SU-DHL-6 (cell line): ENCODE results near the gene COL27A1.

ENCODE experiments used
- H2AFZ ChIP-seq: fragments of 200-600 bp; sonication (generic); 2 replicates; pipeline ENCODE4 v1.6.1; 2014; ENCODE audit warnings: low read depth, mild to moderate bottlenecking, moderate library complexity, mixed read lengths, antibody characterized with exemption, low read length; ENCODE audit not compliant: severe bottlenecking
- H3F3A ChIP-seq: fragments of 200-600 bp; shearing (Covaris generic); 2 replicates; pipeline ENCODE4 v1.6.0; 2016; ENCODE audit warnings: antibody characterized with exemption, mild to moderate bottlenecking; ENCODE audit not compliant: insufficient read depth
- H3K27ac ChIP-seq: fragments of 200-600 bp; sonication (generic); 2 replicates; pipeline ENCODE4 v1.5.1; 2016; ENCODE audit warnings: low read depth, mild to moderate bottlenecking, low read length, moderate library complexity, mixed read lengths
- H3K27me3 ChIP-seq: fragments of 200-600 bp; sonication (generic), shearing (Covaris generic); 2 replicates; pipeline ENCODE4 v1.6.0; 2014; ENCODE audit warnings: mild to moderate bottlenecking, low read length
- H3K36me3 ChIP-seq: fragments of 200-600 bp; sonication (generic); 2 replicates; pipeline ENCODE4 v1.6.1; 2014; ENCODE audit warnings: mild to moderate bottlenecking, low read length, mixed read lengths
- H3K4me2 ChIP-seq: fragments of 300-600, 200-600 bp; shearing (Covaris generic), sonication (generic); 2 replicates; pipeline ENCODE4 v1.6.0; 2014; ENCODE audit warnings: low read length, low read depth, mild to moderate bottlenecking; ENCODE audit not compliant: poor library complexity, severe bottlenecking
- H3K4me3 ChIP-seq: fragments of 200-600 bp; sonication (generic); 2 replicates; pipeline ENCODE4 v1.5.1; 2014; ENCODE audit warnings: antibody characterized with exemption, low read length, mild to moderate bottlenecking, mixed read lengths; ENCODE audit not compliant: insufficient read depth, poor library complexity, severe bottlenecking
- H3K79me2 ChIP-seq: fragments of 200-600 bp; sonication (generic); 2 replicates; pipeline ENCODE4 v1.6.1; 2014; ENCODE audit warnings: mild to moderate bottlenecking, low read length, moderate library complexity; ENCODE audit not compliant: insufficient read depth
- H3K9ac ChIP-seq: fragments of 200-600 bp; sonication (generic); 2 replicates; pipeline ENCODE4 v1.7.0; 2014; ENCODE audit warnings: mild to moderate bottlenecking, low read length
- H3K9me2 ChIP-seq: fragments of 200-600 bp; sonication (generic); replicated peaks from 2 replicates; pipeline ENCODE4 v1.6.1; 2014; ENCODE audit warnings: low read length; ENCODE audit not compliant: insufficient read depth
- H3K9me3 ChIP-seq: fragments of 200-600 bp; sonication (generic); 2 replicates; pipeline ENCODE4 v1.6.1; 2014; ENCODE audit warnings: low read length, mixed read lengths; ENCODE audit not compliant: insufficient read depth
- H4K20me1 ChIP-seq: fragments of 200-600 bp; sonication (generic); 2 replicates; pipeline ENCODE4 v1.6.1; 2014; ENCODE audit warnings: low read depth, mild to moderate bottlenecking, antibody characterized with exemption, low read length, moderate library complexity, mixed read lengths
- EZH2phosphoT487 ChIP-seq: fragments of 200-600 bp; sonication (generic), shearing (Covaris generic); conservative IDR thresholded peaks from 2 replicates; pipeline ENCODE4 v1.6.1; 2018; ENCODE audit warnings: mild to moderate bottlenecking, antibody characterized with exemption, low read length, moderate library complexity, mixed read lengths
- TF ChIP-seq, protein P1 (sequence below): fragments of 200-600 bp; sonication (generic); IDR thresholded peaks from one replicate; pipeline ENCODE4 v1.5.1; 2017; ENCODE audit warnings: antibody characterized with exemption, mild to moderate bottlenecking, low read length, moderate library complexity; ENCODE audit not compliant: insufficient read depth, poor library complexity, severe bottlenecking

COL27A1 gene

GRCh38 chr9:114157516-114158176 lies 2.3 kb downstream of the COL27A1 start:
- no peaks in the 10 kb centered on the region for H4K20me1 ChIP-seq
- no peak overlapping the region for H3K9ac ChIP-seq
- H2AFZ ChIP-seq, result no peak overlapping the region
- no peak overlapping the region for H3K27ac ChIP-seq
- H3K4me2 ChIP-seq, result no peak overlapping the region
- H3K4me3 ChIP-seq, result no peak overlapping the region
- H3K27me3 ChIP-seq, result no peaks in the 10 kb centered on the region
- H3F3A ChIP-seq, result no peaks in the 10 kb centered on the region
- H3K9me3 ChIP-seq, result no peaks in the 10 kb centered on the region
- TF ChIP-seq, protein P1, sequence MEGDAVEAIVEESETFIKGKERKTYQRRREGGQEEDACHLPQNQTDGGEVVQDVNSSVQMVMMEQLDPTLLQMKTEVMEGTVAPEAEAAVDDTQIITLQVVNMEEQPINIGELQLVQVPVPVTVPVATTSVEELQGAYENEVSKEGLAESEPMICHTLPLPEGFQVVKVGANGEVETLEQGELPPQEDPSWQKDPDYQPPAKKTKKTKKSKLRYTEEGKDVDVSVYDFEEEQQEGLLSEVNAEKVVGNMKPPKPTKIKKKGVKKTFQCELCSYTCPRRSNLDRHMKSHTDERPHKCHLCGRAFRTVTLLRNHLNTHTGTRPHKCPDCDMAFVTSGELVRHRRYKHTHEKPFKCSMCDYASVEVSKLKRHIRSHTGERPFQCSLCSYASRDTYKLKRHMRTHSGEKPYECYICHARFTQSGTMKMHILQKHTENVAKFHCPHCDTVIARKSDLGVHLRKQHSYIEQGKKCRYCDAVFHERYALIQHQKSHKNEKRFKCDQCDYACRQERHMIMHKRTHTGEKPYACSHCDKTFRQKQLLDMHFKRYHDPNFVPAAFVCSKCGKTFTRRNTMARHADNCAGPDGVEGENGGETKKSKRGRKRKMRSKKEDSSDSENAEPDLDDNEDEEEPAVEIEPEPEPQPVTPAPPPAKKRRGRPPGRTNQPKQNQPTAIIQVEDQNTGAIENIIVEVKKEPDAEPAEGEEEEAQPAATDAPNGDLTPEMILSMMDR, result no peak
- no peak for TF ChIP-seq EZH2phosphoT487
- no peaks in the 10 kb centered on the region for H3K9me2 ChIP-seq
- H3K79me2 ChIP-seq, result no peaks in the 10 kb centered on the region
- no peaks in the 10 kb centered on the region for H3K36me3 ChIP-seq

- Histone ChIP-seq H3K4me3 (no peak overlapping the region), H3K9ac (no peak overlapping the region), H2AFZ (no peak overlapping the region), H3K36me3 (no peaks in the 10 kb centered on the region), H3K9me2 (no peaks in the 10 kb centered on the region), H3F3A (no peaks in the 10 kb centered on the region), H3K9me3 (no peaks in the 10 kb centered on the region), H3K27ac (no peak overlapping the region), H3K79me2 (no peaks in the 10 kb centered on the region), H3K27me3 (no peaks in the 10 kb centered on the region), H3K4me2 (no peak overlapping the region), H4K20me1 (no peaks in the 10 kb centered on the region)
- TF ChIP-seq, protein P1, result no peak
- TF ChIP-seq EZH2phosphoT487, result no peak
These were observed 3.3 kb downstream of the COL27A1 start for GRCh38 chr9:114158482-114159130.

DNA sequence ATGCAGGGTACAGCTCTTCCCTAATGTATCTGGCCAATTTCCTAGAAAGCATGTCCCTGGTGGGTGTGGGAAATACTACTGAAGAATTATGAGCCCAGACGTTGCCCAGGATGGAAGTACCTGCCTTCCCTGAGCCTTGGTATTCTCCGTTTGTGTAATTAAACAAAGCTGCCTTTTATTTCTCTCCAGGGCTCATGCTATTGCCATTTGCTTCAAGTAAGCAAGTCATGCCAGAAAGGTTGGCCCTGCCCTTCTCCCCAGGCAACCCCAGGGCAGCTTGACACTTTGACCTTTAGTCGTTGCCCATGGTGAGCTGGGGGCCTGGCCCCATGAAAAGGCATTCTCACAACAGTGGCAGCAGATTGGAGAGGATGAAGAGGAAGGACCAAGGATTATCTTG lies 4.4 kb downstream of the COL27A1 start:
- Histone ChIP-seq H3K4me3 (no peak overlapping the region), H3F3A (no peaks in the 10 kb centered on the region), H3K4me2 (no peak overlapping the region), H2AFZ (no peak overlapping the region), H3K79me2 (no peaks in the 10 kb centered on the region), H3K27ac (no peak overlapping the region), H3K27me3 (no peaks in the 10 kb centered on the region), H4K20me1 (no peaks in the 10 kb centered on the region), H3K9me2 (no peaks in the 10 kb centered on the region), H3K36me3 (no peaks in the 10 kb centered on the region), H3K9ac (no peak overlapping the region), H3K9me3 (no peaks in the 10 kb centered on the region)
- TF ChIP-seq EZH2phosphoT487, result no peak
- TF ChIP-seq, protein P1, result no peak
